GM19463 (cell line): Measurements from ENCODE around the gene AKNA.

ENCODE experiments used
- ATAC-seq: cut with Tn5 transposase; IDR thresholded peaks from one replicate; pipeline ENCODE4 v1.9.1; 2021; ENCODE audit warnings: mild to moderate bottlenecking, moderate library complexity; ENCODE audit not compliant: unreplicated experiment

The AKNA gene

DNA sequence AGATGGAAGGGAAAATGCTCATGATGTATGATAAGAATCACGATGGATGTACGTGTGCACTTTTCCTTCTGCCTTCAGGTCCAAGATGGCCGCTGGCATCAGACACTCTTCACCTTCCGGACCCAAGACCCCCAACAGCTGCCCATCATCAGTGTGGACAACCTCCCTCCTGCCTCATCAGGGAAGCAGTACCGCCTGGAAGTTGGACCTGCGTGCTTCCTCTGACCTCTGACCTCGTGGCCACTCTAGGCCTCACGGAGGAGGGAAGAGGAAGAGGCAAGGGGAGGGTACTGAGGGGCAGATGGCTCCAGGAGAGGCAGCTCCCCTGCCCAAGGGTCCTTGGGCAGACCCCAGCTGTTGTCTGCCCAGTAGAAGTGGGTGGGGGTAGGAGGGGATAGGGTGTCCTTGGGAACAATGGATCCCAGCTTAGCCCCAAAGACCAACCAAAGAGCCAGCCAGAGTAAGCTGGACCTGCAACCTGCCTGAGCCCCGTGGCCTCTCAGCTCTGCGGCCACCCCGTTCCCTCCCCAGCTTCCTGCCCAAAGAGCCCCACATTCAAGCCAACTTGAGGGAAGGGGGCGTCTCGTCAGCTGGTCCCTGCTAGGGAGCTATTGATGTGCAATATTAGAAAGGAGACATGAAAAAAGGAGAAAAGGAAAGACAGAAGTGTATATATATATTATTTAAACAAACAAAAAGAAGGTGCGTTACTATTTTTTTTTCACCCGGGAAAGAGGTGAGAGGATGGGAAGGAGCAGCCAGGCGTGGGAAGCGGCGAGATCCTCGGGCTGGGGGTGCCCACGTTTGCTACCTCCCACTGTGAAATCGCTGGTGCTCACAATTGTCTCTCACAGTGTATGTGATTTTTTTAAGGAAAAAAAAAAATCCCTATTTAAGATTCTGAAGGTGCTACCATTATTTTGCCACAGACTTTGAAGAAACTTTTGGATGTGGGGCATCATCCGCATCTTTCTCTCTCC lies 77.0 kb downstream of the AKNA start:
- no peak for ATAC-seq

DNA sequence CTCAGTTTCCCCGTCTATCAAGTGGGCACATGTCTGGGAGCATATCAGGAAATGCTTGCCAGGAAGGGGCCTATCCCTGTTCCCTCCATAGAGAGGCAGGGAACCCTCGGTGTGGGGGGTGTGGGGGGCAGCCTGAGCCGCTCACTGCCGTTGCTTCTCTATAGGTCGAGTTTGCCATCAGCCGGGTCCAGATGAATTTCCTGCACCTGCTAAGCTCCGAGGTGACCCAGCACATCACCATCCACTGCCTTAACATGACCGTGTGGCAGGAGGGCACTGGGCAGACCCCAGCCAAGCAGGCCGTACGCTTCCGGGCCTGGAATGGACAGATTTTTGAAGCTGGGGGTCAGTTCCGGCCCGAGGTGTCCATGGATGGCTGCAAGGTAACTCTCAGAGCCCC lies 78.7 kb downstream of the AKNA start:
- no peak for ATAC-seq

DNA sequence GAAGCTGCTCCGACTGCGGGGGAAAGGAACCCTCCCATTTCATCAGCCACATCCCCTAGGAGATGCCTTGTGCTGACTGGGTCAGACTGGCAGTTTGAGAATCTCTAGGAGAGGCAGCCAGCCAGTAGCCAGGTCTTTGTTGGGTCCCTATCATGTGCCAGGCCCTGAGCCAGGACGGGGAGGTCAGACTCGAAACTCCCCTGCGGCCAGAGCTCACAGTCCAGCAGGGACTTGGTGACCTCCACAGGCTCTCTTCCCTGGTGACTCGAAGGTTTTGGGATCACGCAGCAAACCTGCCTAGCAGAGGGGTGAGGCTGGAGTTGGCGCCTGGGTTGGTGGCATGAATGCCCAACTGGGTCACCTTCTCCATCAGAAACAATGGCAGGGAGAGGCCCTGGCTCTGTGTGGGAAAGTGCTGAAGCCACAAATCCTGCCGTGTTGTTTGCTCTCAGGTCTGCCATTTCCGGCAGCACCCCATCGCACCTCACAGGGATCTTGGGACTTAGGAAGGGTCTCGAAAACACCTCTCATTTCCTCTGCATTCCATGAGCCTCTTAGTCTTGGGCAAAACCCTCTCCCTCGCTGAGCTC lies 79.3 kb downstream of the AKNA start:
- ATAC-seq = no peak

DNA sequence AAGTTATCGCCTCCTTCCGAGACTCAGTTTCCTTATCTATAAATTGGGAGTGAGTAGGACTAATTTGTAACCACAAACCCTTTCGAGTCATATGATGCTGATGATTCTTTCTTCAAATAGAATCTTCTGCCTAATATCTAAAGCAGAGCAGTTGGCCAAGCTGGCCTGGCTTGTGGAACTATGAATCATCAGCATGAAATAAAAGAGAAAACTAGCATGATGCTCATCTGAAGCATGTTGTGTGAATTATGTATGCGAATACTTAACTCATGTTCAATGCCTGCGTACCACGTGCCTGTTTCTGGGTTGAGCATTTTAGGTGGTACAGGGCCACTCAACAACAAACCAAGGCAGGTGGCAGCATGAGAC lies 79.9 kb downstream of the AKNA start:
- no peak for ATAC-seq

DNA sequence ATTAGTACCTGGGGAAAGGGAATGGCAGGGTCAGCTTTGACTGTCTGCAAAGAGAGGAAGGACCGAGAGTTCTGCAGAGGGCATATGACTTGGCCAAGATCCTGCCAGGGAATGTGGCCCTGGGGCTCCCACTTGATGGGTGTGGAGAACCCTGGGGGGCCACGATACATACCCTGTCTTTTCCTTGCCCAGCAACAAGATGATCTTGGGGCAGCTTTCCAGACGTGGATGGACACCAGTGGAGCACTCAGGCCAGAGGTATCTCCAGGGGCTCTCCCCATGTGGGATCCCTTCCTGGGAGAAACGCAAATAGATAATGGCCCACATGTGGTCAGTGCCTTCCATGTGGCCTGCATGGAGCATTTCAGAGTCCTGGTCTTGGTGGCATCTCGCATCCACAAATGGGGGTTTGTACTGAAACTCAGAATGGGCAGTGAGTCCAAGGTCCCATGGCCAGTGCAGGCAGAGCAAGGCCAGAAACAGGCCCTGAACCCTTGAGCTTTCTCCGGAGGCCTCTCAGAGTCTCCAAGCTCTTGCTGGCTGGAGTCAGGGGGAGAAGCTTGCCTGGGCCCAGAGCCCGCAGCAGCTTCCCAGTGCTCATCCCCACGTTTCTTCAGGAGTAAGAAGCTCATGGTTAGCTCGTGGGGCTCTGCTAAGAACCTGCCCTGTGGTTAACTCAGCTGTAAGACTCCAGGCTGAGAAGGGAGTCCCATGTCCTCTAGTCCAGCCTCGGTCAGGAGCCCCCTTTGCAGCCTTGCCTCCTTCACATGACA lies 83.2 kb downstream of the AKNA start:
- no peak for ATAC-seq

DNA sequence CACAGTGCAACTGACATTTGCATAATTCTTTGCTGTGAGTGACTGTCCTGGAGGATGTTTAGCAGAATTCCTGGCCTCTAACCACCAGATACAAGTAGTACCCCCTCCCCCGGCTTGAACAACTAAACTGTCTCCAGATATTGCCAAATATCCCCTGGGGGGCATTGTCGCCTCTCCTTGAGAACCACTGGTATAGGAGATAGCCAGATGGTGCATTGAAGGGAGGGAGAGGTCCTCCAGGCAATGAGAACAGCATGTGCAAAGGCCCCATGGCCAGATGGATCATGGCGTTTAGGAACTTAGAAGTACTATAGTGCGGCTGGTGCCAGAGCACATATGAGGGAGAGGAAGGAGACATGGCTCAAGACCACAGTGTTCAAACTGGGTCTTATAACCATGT lies 83.8 kb downstream of the AKNA start:
- ATAC-seq = no peak

DNA sequence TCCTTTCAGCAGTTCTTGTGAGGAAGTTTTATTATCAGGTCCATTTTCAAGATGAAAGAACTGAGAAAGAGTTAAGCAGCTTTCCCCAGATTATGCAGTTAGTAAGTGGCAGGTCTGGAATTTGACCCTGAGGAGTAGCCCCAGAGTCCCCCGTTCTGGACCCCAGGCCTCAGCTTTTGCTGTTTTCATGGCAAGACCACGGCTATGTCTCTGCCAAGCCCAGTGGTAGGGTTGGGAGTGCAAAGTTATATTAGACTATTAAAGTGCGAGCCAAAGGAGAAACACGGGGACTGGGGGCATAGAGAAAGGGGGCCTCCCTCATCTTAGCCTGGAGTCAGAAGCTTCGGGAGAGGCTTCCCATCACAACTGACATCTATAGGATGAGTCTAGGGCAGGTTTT lies 84.2 kb downstream of the AKNA start:
- no peak for ATAC-seq

DNA sequence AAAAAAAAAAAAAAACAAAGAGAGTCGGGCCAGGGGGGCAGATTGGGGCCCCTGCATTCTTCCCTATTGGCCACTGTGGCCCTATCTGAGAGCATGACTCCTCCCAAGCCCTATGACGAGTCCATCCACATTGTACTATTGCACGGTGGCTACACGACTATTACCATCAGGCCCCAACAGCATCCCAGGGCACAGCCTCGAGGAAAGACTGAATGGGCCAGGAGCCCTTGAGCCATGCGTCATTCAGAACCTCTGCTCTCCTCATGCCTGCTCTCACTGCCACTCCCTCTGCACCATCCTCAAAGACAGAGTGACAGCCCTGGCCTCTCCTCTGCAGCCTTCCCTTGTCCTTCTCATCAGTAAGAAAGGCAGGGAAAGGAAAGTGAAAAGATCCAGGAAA lies 85.1 kb downstream of the AKNA start:
- ATAC-seq = no peak

DNA sequence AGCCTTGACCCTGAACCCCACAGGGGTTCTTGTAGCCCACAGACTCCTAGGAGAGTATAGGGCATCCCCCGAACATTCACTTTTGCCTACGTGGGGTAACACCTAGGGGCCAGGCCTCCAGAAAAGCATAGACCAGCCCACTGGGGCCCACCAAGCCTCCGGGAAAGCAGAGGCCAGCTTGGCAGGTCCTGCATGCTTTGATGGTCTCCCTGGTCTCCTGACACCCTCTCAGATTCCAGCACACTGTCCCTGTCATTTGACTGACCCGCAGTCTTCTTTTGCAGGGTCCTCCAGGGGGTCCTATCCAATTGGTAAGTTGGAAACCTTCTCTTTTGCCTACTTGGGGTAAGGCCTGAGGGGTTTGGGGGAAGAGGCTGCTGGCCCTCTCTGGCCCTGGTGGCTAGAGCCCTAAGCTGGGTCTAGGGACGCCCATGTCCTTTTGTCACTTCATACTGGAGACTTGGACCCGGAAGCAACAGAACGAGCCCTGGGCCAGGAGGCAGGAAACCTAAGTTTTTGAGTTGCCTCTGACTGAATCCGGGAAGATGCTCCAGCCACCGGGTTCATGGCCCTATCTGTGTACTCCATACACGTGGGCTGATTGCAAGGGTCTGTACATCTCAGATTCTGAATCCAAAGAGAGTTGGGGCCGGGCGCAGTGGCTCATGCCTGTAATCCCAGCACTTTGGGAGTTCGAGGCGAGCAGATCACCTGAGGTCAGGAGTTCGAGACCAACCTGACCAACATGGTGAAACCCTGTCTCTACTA lies 85.8 kb downstream of the AKNA start:
- ATAC-seq = no peak

DNA sequence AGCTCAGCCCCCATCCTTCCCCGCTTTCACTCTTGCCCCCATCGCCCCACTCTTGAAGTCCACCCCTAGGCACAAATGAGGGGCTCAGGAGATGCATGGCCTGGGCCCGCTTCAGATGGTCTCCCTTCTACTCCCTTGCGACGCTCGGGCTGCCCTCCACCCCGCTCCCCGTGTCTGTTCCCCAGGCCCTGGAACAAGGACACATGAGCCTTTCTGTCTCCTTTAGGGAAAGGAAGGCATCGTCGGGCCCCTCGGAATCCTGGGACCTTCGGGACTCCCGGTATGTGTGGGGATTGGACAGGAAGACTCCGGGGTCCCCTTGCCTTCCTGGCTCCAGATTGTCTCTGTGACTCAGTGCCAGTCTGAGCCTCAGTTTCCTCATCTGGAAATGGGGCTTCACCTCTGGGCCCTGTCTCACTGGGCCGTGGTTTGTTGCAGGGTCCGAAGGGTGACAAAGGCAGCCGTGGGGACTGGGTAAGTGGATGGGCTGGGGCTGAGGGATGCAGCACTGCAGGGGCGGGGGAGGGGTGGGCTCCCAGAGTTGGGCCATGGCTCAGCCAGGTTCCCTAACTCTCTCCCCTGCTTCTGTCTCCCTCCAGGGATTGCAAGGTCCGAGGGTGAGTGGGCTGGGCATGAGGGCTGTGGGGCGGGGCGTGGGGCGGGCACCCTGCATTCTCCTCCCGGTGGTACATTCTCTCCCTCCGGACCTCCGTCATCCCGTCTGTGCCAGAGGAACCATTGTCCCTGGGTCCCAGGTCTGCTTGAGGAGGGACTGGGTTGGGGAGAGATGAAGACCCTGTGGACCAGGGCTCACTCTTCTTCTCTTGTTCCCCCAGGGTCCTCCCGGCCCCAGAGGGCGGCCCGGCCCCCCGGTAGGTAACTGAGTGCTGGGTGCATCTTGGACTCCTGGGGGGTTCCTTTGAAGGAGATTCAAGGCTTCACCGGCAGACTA lies 86.7 kb downstream of the AKNA start:
- ATAC-seq = no peak

DNA sequence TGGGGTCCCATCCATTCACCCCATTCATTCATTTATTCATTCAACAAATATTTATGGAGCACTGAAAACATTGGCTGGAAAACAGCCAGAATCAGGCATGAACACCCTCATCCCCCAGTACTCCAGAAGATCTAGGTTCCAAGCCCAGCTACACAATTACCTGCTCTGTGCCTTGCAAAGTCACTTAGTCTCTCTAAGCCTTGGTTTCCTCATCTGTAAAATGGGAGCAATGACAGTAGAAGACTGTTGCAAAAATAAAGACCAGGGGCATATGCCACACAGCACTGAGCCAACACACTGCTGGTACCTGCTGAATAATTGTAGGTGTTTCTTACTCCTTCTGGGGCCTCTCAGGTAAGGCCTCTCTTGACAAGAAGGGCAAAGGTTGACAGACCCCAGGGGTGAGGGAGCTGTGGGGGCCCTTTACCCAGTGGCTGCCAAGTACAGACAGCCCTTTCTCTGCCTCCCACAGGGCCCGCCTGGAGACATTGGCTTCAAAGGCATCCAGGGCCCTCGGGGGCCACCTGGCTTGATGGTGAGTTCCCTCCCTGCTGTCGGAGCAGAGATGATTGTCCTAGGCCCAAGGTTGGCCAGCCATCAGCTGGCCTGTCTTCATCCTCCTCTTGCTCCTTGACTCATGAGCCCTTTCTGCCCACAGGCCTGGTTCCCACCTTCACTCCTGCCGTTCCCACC lies 87.5 kb downstream of the AKNA start:
- ATAC-seq = no peak

DNA sequence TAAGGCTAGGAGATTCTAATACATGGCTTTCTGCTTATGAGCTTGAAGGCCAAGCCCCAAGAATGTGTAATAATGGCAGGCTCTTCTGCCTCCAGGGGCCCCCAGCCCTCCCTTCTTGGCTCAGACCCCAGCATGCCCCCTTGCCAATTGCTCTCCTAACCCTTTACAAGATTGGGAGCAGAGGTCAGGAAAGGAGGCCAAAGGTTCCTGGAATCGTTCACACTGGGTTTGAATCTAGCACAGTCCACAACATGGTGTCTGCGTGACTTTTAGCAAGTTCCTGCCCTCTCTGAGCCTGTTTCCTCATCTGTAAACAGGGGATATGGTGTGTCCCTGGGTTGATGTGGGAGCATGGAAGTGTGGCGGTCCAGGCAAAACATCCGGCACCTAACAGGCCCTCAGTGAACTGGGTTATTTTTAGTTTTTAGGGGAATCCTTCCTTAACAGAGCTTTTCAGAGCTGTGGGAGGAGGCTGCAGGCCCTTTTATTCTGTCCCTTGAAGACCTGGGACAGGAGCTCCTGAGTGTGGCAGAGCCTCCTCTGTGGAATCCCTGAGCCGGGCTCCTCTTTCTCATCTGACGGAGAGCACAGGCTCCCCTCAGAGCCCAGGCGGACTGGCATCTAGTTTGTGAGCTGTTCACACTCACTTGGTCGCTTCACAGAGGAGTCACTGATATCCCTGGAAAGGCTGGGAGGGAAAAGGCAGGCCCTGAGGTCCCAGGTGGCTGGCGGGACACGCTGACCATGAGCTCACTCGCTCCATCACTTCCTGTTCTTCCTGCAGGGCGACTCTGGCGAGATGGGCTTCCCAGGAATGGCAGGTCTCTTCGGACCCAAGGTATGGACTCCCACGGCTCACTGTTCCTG lies 88.3 kb downstream of the AKNA start:
- ATAC-seq = no peak

DNA sequence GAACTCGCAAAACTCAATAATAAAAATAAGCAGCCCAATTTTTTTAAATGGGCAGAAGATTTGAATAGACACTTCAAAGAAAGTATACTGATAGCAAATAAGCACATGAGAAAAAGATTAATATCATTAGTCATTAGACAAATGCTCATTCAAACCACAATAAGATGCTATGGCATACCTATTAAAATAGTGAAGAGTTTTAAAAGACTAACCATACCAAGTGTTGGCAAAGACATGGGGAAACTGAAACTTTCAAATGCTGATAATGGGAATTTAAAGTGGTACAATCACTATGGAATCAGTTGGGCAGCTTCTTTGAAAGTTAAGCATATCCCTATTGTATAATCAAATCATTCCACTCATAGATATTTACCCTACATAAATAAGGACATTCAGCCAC lies 91.4 kb downstream of the AKNA start:
- ATAC-seq = no peak

DNA sequence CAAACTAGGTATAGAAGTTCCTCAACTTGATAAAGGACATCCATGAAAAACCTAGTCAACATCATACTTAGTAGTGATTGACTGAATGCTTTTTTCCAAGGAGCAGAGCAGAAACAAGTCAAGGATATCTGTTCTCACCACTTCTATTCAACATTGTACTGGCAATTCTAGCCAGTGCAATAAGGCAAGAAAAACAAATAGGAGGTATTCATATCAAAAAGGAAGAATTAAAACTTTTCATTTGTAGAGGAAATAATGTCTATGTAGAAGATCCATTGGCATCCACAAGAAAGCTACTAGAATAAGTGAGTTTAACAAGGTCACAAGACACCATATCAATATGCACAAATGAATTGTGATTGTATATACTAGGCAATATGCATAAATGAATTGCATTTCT lies 93.1 kb downstream of the AKNA start:
- no peak for ATAC-seq

DNA sequence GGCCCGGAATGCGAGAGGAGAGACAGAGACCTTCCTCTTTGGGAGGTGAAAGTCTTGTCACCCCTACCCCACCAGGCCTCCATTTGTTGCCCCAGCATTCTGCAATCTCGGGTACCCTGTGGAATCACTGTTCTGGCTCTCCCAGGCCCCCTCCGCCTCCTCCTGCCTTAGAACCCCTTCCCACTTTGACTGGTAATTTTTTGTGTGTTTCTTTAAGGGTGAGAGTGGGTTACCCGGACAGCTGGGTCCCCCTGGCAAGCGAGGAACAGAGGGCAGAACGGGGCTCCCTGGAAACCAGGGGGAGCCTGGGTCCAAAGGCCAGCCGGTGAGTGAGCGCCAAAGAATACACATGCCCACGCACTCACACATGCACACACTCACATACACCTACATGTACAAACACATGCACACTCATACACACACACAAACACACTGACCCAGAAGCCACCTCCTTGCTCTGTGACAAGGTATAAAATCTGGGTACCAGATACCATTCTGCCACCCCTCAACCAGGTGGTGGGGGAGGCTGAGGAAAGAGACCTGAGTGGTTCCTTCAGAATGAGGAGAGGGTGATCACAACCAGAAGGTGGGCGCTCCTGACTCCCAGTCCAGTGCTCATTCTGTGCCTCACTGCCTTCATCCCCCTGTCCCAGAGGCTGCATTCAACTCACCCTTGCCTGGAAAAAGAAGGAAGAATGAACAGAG lies 95.7 kb downstream of the AKNA start:
- no peak for ATAC-seq

DNA sequence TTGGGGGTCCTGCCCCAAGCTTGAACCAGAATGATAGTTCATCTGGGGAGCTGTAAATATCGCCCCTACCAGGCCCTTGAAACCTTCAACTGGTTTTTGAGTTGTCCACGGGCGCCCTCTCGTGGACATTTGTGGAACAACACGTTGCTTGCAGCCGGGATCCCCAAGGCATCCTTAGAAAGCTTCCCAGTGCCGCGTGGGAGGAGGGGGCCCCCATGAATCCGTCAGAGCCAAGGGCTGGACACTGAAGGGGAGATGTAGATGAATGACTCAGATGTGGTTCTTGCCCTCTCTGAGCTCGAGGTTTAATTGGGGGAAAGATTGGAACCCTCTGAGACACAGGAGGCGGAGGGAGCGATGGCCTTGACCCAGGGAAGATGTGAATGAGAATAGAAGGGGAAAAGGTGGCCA lies 96.7 kb downstream of the AKNA start:
- no peak for ATAC-seq

DNA sequence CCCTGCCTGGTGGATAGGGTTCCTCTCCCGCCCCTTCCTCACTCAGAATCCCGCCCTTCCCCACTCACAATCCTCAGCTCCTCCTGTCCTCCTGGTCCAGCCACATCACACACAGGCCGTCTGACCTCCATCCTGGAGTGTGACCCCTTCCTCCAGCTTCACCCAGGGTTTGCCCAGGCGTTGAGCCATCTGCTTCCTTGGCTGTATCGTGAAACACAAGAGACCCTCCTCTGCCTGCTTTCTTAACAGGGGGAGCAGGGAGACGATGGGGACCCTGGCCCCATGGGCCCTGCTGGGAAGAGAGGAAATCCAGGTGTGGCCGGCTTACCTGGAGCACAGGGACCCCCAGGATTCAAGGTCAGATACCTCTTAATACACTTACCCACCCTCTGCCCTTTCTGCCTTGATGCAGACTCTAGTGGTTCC lies 97.2 kb downstream of the AKNA start:
- no peak for ATAC-seq
